Measurements from ENCODE around the gene LCNL1.

GRCh38 chr9:136972335-136972734 lies 10.5 kb upstream of the LCNL1 start:
- TF ChIP-seq CTCF (IDR thresholded peaks at IDR 0.05) (no peak), TCF7L2 (IDR thresholded peaks at IDR 0.05; ENCODE audit: low read depth, low read length) (no peak), POLR2AphosphoS5 (IDR thresholded peaks at IDR 0.05; ENCODE audit: low read depth, low read length) (no peak), REST (IDR thresholded peaks at IDR 0.05; ENCODE audit: insufficient read depth in 1 of 2, low read depth in 2 of 2, low read length in 1 of 2) (no peak), SIN3A (IDR thresholded peaks at IDR 0.05; ENCODE audit: borderline replicate concordance, insufficient read depth, low read depth, low read length) (no peak)

Data from Panc1 (cell line).